Measurements from ENCODE around the gene CIB1. TPM values are rescaled to one million over a fixed set of nuclear protein-coding genes. Genes with fewer than 3 reads are reported as not detected.

The CIB1 gene
- total RNA-seq, 1 experiment from 2014 or later: 45.6 TPM

DNA sequence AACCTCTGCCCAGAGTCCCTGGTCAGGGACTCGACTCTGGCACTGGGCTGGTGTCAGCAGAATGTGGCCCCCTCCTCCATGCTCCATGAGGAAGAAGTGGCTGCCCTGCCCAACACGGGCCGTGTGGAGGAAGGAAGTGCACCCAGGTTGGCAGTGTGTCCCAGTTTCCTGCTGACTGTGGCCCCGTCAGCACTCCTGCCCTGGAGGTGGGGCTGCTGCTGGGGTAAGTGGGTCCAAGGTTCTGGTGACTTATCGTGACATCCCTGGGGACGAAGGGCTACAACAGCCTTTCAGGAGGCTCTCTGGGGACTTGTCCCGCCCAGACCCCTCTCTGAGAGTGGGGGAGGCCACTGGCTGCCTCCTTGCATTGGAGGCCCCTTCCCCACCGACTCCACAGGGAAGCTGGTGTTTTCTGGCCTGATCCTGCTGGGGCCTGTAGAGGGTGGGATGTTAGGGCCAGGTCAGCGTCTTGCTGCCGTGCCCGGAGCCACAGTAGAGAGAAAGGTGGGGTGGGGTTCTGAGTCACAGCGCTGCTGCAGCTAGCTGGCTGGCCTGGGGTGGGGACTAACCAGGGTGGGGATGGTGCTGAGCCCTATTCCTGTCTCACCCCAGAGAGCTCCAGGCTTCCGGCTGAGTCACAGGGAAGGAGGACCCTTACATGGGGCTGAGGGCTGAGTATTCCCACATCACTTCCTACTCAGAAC is 22.1 kb downstream of the CIB1 start:
- no TSS peak for BruUV-seq (replicated peaks)
- peak overlapping the region; percentile 61 for H3K4me3 Mint-ChIP-seq (ENCODE audit: unreplicated experiment)
- ChIA-PET POLR2A (interaction anchor here (0.7 to 7.0 kb wide), 12 partner anchors 9 to 1122 kb away, joined by 3 to 99 read pairs (median 4); partner anchors contain the start of genes CIB1, GDPGP1, NGRN and SEMA4B), CTCF (interaction anchor here (0.7 to 5.6 kb wide), 4 partner anchors 20 to 729 kb away, joined by 4 to 40 read pairs (median 16); partner anchors contain the start of genes CIB1 and GDPGP1)
- H3K27ac Mint-ChIP-seq (ENCODE audit: low read depth, unreplicated experiment): peak overlapping the region; percentile 91
- intact Hi-C loops (cut with micrococcal nuclease): loop anchor here (2.0 kb wide), 1 partner anchor 27 kb away; no protein-coding TSS in a partner anchor
- no peaks in the 10 kb centered on the region for H3K27me3 Mint-ChIP-seq (ENCODE audit: insufficient read depth, unreplicated experiment)
- TF ChIP-seq, protein P1, sequence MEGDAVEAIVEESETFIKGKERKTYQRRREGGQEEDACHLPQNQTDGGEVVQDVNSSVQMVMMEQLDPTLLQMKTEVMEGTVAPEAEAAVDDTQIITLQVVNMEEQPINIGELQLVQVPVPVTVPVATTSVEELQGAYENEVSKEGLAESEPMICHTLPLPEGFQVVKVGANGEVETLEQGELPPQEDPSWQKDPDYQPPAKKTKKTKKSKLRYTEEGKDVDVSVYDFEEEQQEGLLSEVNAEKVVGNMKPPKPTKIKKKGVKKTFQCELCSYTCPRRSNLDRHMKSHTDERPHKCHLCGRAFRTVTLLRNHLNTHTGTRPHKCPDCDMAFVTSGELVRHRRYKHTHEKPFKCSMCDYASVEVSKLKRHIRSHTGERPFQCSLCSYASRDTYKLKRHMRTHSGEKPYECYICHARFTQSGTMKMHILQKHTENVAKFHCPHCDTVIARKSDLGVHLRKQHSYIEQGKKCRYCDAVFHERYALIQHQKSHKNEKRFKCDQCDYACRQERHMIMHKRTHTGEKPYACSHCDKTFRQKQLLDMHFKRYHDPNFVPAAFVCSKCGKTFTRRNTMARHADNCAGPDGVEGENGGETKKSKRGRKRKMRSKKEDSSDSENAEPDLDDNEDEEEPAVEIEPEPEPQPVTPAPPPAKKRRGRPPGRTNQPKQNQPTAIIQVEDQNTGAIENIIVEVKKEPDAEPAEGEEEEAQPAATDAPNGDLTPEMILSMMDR (IDR thresholded peaks at IDR 0.05; ENCODE audit: unreplicated experiment): no peak
- H3K9me3 Mint-ChIP-seq (ENCODE audit: unreplicated experiment): no peaks in the 10 kb centered on the region
- H3K4me1 Mint-ChIP-seq (ENCODE audit: insufficient read depth, unreplicated experiment): peaks cover 43% of the 10 kb centered on the region
- H3K36me3 Mint-ChIP-seq (ENCODE audit: insufficient read depth, unreplicated experiment): peaks cover 39% of the 10 kb centered on the region
- peak; percentile 93 for DNase-seq (ENCODE audit: unreplicated experiment)

DNA sequence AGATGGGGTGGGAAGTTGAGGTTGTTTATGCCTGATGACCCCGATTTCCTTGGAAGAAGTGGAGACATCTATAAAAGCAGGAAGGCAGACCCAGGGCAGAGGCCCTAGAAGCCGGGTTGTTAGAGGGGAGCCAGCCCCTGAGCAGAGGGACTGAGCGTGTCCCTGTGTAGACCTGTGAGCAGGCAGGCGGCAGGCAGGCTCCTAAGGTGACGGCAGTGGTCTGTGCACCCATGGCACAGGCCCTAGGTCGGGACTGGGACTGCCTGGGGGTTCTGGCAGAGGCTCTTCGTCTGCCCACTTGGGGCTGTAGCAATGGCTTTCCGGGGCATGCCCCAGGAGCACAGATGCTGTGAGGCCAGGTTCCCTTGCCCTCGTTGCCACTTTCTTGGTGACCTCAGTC is 22.7 kb downstream of the CIB1 start:
- Mint-ChIP-seq H3K4me3 (ENCODE audit: unreplicated experiment) (peak overlapping the region; percentile 1), H3K4me1 (ENCODE audit: insufficient read depth, unreplicated experiment) (peaks cover 46% of the 10 kb centered on the region), H3K36me3 (ENCODE audit: insufficient read depth, unreplicated experiment) (peaks cover 42% of the 10 kb centered on the region), H3K27me3 (ENCODE audit: insufficient read depth, unreplicated experiment) (no peaks in the 10 kb centered on the region), H3K27ac (ENCODE audit: low read depth, unreplicated experiment) (peak overlapping the region; percentile 91), H3K9me3 (ENCODE audit: unreplicated experiment) (no peaks in the 10 kb centered on the region)
- no TSS peak for BruUV-seq (replicated peaks)
- intact Hi-C loops (cut with micrococcal nuclease): no loop called here
- peak; percentile 35 for DNase-seq (ENCODE audit: unreplicated experiment)
- ChIA-PET POLR2A (interaction anchor here (0.8 to 7.0 kb wide), 5 partner anchors 10 to 45 kb away, joined by 5 to 99 read pairs (median 66); partner anchors contain the start of genes CIB1, GDPGP1 and SEMA4B), CTCF (interaction anchor here (2.7 kb wide), 1 partner anchor 44 kb away, joined by 13 read pairs; no protein-coding TSS in a partner anchor)
- TF ChIP-seq, protein P1 (IDR thresholded peaks at IDR 0.05; ENCODE audit: unreplicated experiment): no peak

DNA sequence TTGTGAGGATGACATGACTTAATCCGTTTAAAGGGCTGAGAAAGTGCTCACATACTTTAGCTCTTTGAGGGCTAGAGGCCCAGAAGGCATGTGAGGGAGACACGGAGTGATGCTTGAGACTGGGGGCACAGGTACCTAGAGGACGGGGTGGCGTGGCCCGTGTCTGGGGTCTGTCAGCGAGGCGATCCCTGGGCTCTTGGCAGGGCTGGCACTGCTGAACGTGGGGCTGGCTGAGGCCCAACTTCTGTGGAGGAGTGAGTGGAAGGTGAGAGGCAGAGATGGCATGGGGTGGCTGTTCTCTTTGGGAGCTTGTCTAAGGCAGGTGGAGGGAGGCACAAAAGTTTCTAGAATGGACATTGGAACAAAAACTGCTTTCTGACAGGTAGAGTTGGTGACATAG is 23.1 kb downstream of the CIB1 start:
- intact Hi-C loops (cut with micrococcal nuclease): no loop called here
- Mint-ChIP-seq H3K36me3 (ENCODE audit: insufficient read depth, unreplicated experiment) (peaks cover 47% of the 10 kb centered on the region), H3K9me3 (ENCODE audit: unreplicated experiment) (no peaks in the 10 kb centered on the region), H3K4me3 (ENCODE audit: unreplicated experiment) (peak overlapping the region; percentile 1), H3K4me1 (ENCODE audit: insufficient read depth, unreplicated experiment) (peaks cover 50% of the 10 kb centered on the region), H3K27me3 (ENCODE audit: insufficient read depth, unreplicated experiment) (no peaks in the 10 kb centered on the region), H3K27ac (ENCODE audit: low read depth, unreplicated experiment) (peak overlapping the region; percentile 91)
- POLR2A ChIA-PET: interaction anchor here (0.8 to 7.0 kb wide), 4 partner anchors 9 to 25 kb away, joined by 3 to 99 read pairs (median 43); partner anchors contain the start of gene SEMA4B
- CTCF ChIA-PET: no interaction called here
- DNase-seq (ENCODE audit: unreplicated experiment): no peak
- TF ChIP-seq, protein P1 (IDR thresholded peaks at IDR 0.05; ENCODE audit: unreplicated experiment): no peak
- BruUV-seq (replicated peaks): no TSS peak

DNA sequence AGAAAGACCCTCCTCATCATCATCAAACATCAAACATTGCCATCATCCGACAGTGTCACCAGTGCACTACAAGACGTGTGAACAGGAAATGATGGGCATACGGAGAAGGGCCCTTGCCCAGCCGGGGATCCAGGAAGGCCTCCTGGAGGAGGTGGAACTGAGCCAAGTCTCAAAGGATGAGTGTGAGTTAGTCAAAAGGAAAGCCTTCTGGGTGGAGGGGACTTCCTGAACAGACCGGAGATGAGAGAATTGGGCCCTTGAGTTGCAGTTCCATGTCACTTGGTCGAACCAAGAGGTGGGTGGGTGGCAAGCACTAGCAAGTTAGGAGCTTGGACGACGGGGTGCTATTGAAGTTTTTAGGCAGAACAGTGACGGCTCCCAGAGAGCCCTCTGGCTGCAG is 24.1 kb downstream of the CIB1 start:
- POLR2A ChIA-PET: interaction anchor here (0.9 to 7.0 kb wide), 3 partner anchors 10 to 19 kb away, joined by 3 to 99 read pairs (median 4); no protein-coding TSS in a partner anchor
- no TSS peak for BruUV-seq (replicated peaks)
- intact Hi-C loops (cut with micrococcal nuclease): no loop called here
- Mint-ChIP-seq H3K27me3 (ENCODE audit: insufficient read depth, unreplicated experiment) (no peaks in the 10 kb centered on the region), H3K4me1 (ENCODE audit: insufficient read depth, unreplicated experiment) (peaks cover 51% of the 10 kb centered on the region), H3K4me3 (ENCODE audit: unreplicated experiment) (no peak overlapping the region), H3K36me3 (ENCODE audit: insufficient read depth, unreplicated experiment) (peaks cover 50% of the 10 kb centered on the region), H3K27ac (ENCODE audit: low read depth, unreplicated experiment) (peak overlapping the region; percentile 91), H3K9me3 (ENCODE audit: unreplicated experiment) (no peaks in the 10 kb centered on the region)
- TF ChIP-seq, protein P1 (IDR thresholded peaks at IDR 0.05; ENCODE audit: unreplicated experiment): no peak
- DNase-seq (ENCODE audit: unreplicated experiment): peak; percentile 47
- CTCF ChIA-PET: interaction anchor here (0.6 to 1.3 kb wide), 2 partner anchors 23 to 456 kb away, joined by 3 to 4 read pairs; no protein-coding TSS in a partner anchor

Measured in MCF 10A (cell line).